ENCODE measurements around the gene PLA2G2F.

The PLA2G2F gene

GRCh38 chr1:20138961-20139550, at the start of gene PLA2G2F:
Gene PLA2G2F, plus strand, starts transcription at chr1:20139323. Its CDS starts 105 bp downstream, at chr1:20139428.
- no peak for DNase-seq

- DNase-seq: no peak
These were observed 49.6 kb upstream of the PLA2G2F start for GRCh38 chr1:20089328-20090077.

- DNase-seq: no peak
These were observed 49.0 kb upstream of the PLA2G2F start for GRCh38 chr1:20090119-20090518.

- DNase-seq: no peak
These were observed 48.5 kb upstream of the PLA2G2F start for GRCh38 chr1:20090641-20091040.

GRCh38 chr1:20093303-20093702, 45.8 kb upstream of the PLA2G2F start:
- DNase-seq: no peak

GRCh38 chr1:20093940-20094391, 45.2 kb upstream of the PLA2G2F start:
- no peak for DNase-seq

- no peak for DNase-seq
These were observed 43.3 kb upstream of the PLA2G2F start for GRCh38 chr1:20095564-20096434.

GRCh38 chr1:20096840-20097447, 42.2 kb upstream of the PLA2G2F start:
- DNase-seq: no peak

GRCh38 chr1:20099533-20099932, 39.6 kb upstream of the PLA2G2F start:
- DNase-seq: no peak

GRCh38 chr1:20100632-20101355, 38.3 kb upstream of the PLA2G2F start:
- DNase-seq: peak; percentile 48

GRCh38 chr1:20102875-20103274, 36.2 kb upstream of the PLA2G2F start:
- no peak for DNase-seq

GRCh38 chr1:20105856-20106255, 33.3 kb upstream of the PLA2G2F start:
- DNase-seq: no peak

GRCh38 chr1:20107351-20107750, 31.8 kb upstream of the PLA2G2F start:
- DNase-seq: no peak

- no peak for DNase-seq
These were observed 31.3 kb upstream of the PLA2G2F start for GRCh38 chr1:20107796-20108195.

GRCh38 chr1:20108366-20109123, 30.6 kb upstream of the PLA2G2F start:
- DNase-seq: no peak

- DNase-seq: no peak
These were observed 29.8 kb upstream of the PLA2G2F start for GRCh38 chr1:20109223-20109856.

- no peak for DNase-seq
These were observed 28.4 kb upstream of the PLA2G2F start for GRCh38 chr1:20110679-20111078.

- DNase-seq: no peak
These were observed 27.7 kb upstream of the PLA2G2F start for GRCh38 chr1:20111452-20111851.

GRCh38 chr1:20112279-20113000, 26.7 kb upstream of the PLA2G2F start:
- no peak for DNase-seq

- DNase-seq: no peak
These were observed 25.0 kb upstream of the PLA2G2F start for GRCh38 chr1:20114021-20114648.
